Nucleus accumbens (tissue), 56 donors: ENCODE data around the gene WFDC2.

ENCODE experiments used
- DNase-seq, 56 donors: peaks; one replicate each; lab custom pipeline; 2025; lab: John Stamatoyannopoulos, UW

The WFDC2 gene

GRCh38 chr20:45469336-45470261, at the start of gene WFDC2:
WFDC2 (plus strand) TSS chr20:45469753; CDS start chr20:45469782, 29 bp downstream.
- peak in 2 of 56 donors; percentile 0 to 10 for DNase-seq

GRCh38 chr20:45420125-45420524, 49.4 kb upstream of the WFDC2 start:
- no peak for DNase-seq

- no peak for DNase-seq
Observed at GRCh38 chr20:45423700-45424099, 45.9 kb upstream of the WFDC2 start.

GRCh38 chr20:45425561-45425960, 44.0 kb upstream of the WFDC2 start:
- DNase-seq, result no peak

GRCh38 chr20:45426320-45427016, 43.1 kb upstream of the WFDC2 start:
- peak in 39 of 56 donors; percentile 5 to 80 (median 42) for DNase-seq

GRCh38 chr20:45427236-45428149, 42.1 kb upstream of the WFDC2 start:
- DNase-seq, result no peak

GRCh38 chr20:45429618-45430017, 39.9 kb upstream of the WFDC2 start:
- DNase-seq, result peak in 15 of 56 donors; percentile 5 to 47 (median 29)

GRCh38 chr20:45432294-45432693, 37.3 kb upstream of the WFDC2 start:
- DNase-seq, result no peak

GRCh38 chr20:45433316-45433715, 36.2 kb upstream of the WFDC2 start:
- DNase-seq, result peak in 54 of 56 donors; percentile 24 to 95 (median 84)

- no peak for DNase-seq
Observed at GRCh38 chr20:45433976-45434375, 35.6 kb upstream of the WFDC2 start.

GRCh38 chr20:45436732-45437485, 32.6 kb upstream of the WFDC2 start:
- DNase-seq, result peak; percentile 15 to 94 (median 81)

GRCh38 chr20:45440424-45440823, 29.1 kb upstream of the WFDC2 start:
- DNase-seq, result no peak

- no peak for DNase-seq
Observed at GRCh38 chr20:45440891-45441685, 28.5 kb upstream of the WFDC2 start.

- DNase-seq, result no peak
Observed at GRCh38 chr20:45441746-45442145, 27.8 kb upstream of the WFDC2 start.

GRCh38 chr20:45444050-45444449, 25.5 kb upstream of the WFDC2 start:
- DNase-seq, result no peak

- no peak for DNase-seq
Observed at GRCh38 chr20:45445805-45446562, 23.6 kb upstream of the WFDC2 start.

- DNase-seq, result no peak
Observed at GRCh38 chr20:45448270-45448669, 21.3 kb upstream of the WFDC2 start.

- DNase-seq, result no peak
Observed at GRCh38 chr20:45449528-45449927, 20.0 kb upstream of the WFDC2 start.
